Caki2 (cell line): ENCODE results near the gene FASTKD3. TPM values are rescaled to one million over a fixed set of nuclear protein-coding genes. Genes with fewer than 3 reads are reported as not detected.

Experiments used
- DNase-seq: peaks from one replicate; pipeline ENCODE4 v3.0.0-alpha.2; 2015; ENCODE audit warnings: low read depth
- in situ Hi-C: cut with HindIII; loops from 2 replicates; pipeline ENCODE4 v1.10.0; 2016; ENCODE audit warnings: low sequenced_read_pairs, low pct_unique_long_range_greater_than_20kb, mixed read lengths
- total RNA-seq: library from RNA; depleted of rRNA; stranded (reverse); fragments of >200 nt; shearing (Covaris generic); gene quantifications from 2 replicates; pipeline ENCODE4 v1.2.3, GENCODE V29; 2014; ENCODE audit warnings: low replicate concordance

FASTKD3 gene
- total RNA-seq, 1 experiment from 2014 or later = 10.2 TPM

DNA sequence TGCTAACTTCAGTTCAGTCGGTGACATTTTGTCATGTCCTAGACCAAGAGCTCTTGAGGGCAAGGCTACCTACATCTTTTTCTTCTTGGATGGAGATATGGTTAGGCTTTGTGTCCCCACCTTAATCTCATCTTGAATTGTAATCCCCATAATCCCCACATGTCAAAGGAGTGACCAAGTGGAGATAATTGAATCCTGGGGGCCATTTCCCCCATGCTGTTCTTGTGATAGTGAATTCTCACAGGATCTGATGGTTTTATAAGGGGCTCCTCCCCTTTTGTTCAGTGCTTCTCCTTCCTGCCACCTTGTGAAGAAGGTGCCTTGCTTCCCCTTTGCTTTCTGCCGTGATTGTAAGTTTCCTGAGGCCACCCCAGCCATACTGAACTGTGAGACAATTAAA lies 15.8 kb downstream of the FASTKD3 start:
- DNase-seq = no peak
- in situ Hi-C loops = no loop called here

DNA sequence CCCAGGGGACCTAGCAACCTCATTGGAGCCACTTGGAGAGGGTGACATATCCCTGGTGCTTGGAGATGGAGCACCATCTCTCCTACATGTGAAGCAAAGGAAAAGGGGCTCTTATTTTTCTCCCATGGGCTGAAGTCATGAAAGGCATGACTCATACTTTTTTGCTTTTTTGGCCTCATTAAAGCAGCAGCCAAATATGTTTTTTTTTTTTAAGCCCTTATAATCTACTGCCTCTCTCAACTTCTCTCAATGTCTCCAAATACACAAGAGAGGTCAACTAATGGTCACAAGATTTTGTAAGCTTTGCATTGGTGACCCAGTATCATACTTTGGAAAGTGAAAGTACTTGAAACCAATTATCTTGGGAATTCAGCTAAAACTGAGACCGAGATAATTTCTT lies 16.3 kb downstream of the FASTKD3 start:
- in situ Hi-C loops = no loop called here
- DNase-seq = no peak

DNA sequence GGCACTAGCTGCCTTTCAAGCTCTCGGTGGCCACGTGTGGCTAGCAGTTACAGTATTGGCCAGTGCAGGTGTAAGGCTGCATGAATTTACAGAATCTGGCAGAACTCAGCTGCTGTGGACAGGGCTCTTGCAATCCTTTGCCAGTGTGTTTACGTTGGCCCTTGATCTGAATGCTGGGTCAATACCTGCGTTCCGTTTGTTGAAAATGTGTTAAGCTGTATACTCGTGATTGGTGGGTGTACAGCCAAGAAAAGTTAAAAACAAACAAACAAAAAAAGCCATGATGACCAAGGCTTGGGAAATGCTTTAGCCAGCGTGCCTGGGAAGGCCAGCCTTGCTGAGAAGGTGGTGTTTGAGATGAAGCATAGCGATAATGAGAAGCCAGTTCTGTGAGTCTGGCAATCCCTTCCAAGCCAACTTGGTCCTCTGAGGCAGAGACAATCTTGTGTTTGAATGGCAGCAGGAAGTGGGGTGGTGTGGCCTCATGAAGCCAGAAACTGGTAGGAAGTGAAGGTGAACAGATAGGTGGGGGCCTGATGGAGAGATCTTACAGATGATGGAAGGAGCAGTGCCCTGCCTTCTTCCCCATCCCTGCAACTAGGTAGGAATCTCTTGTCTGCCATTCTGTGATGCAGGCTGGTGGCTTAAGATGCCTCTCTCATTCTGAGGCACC lies 17.1 kb downstream of the FASTKD3 start:
- no peak for DNase-seq
- in situ Hi-C loops = no loop called here

DNA sequence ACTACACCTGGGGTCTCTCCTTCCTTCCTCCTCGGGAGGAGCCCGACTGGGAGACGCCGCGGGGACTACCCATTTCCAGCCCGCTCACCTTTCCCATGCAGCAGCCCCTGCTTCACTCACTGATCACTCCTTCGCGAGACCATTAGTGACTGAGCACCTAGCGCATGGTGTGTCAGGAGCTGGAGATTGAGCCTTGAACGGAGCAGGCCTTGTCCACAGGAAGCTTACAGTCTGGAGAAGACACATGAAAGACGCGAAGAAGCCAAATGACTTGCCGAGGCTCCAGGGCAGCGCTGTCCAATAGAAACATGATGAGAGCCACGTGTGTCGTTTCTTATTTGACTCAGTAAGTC lies 17.6 kb downstream of the FASTKD3 start:
- in situ Hi-C loops = no loop called here
- no peak for DNase-seq

DNA sequence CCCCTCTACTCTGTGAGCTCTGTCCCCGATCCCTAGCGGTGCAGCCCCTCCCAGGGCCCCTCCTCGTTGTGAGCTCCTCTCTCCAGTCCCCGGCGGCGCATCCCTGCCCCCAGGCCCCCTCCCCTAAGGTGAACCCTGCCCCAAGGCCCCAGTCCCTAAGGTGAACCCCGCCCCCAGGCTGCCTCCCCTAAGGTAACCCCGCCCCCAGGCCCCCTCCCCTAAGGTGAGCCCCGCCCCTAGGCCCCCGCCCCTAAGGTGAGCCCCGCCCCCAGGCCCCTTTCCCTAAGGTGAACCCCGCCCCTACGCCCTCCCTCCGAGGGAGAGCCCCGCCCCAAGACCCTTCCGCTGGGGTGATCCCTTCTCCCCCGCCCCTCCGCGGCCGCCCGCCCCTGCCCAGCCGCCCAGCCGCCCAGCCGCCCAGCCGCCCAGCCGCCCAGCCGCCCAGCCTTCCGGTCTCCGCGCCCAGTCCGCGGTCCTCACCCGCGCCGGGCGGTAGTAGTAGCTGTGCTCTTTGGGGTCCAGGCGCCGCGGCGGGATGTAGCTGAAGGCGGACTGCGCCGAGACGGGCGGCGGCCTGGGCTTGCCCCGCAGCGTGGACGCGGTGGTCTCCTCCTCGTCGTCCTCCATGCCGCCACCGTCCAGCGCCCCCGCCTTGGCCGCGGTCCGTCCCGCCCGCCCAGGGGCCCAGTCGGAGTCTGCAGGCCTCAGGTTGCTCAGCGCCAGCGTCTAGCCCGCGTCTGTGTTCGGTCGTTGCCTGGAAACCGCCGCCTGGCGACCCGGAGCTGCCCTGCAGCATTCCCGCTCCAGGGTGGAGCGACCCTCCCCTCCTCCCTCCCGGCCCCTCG lies 18.2 kb downstream of the FASTKD3 start, which contains the start of gene CFAP90:
TSS of gene CFAP90 (minus strand) at position 739 of the 845 bp plus-strand sequence. CDS start at position 627, 112 bp downstream.
- in situ Hi-C loops = no loop called here
- DNase-seq = peak; percentile 63

DNA sequence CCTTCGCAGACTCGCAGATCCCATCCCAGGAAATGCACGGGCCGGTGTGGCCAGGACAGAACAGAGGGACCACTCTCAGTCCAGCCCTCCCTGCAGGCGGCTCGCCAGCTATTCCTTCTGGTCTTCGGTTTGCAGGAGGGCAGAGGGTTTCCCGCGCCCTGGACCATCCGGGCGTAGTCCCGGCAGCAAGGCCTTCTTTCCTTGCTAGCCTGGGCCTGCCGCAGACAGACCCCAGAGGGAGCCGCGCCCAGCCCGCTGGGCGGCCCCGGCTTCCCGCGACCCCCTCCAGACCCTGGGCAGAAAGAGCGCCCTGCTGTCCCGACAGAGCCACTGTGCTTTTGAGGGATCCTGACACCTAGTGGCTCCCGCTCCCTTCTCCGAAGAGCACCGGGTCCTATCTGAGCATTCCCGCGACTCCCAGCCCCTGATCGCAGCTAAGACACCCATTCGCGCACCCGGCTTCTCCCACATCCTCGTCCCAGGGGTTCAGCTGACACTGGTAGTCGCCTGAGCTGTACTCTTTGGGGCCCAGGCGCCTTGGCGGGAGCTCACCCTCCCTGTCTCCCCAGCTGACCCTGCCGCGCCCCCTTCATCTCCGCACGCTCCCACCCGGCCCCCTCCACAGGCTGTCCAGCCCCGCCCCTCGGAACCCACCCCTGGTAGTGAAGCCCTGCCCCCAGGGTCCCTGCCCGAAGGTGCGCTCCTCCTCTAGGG lies 19.0 kb downstream of the FASTKD3 start:
- DNase-seq = no peak
- in situ Hi-C loops = no loop called here

DNA sequence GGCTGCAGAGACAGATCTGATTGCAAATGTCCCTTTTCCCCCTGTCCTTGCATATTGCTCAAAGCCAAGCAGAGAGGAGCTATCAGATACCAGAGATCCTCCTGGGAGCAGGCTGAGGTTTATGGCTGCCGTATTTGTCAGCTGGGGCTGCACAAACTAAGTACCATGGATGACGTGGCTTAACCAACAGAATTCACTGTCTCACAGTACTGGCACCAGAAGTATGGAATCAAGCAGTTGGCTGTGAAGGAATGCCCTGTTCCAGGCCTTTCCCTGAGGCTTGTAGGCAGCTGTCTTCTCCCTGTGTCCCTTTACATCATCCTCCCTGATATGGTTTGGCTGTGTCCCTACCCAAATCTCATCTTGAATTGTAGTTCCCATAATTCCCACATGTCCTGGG lies 20.5 kb downstream of the FASTKD3 start:
- no peak for DNase-seq
- in situ Hi-C loops = no loop called here

DNA sequence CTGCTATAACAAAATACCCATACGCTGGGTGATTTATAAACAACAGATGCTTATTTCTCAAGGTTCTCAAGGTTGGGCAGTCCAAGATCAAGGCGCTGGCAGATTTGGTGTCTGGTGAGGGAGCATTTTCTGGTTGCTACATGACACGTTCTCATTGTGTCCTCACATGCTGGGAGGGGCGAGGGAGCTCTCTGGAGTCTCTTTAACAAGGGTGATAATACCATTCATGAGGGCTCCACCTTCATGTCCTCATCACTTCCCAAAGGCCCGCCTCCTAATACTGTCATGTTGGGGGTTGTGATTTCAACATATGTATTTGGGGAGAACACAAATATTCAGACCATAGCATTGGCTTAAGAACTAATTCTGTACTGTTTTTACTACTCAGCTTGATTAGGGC lies 22.5 kb downstream of the FASTKD3 start:
- no peak for DNase-seq
- in situ Hi-C loops = no loop called here

DNA sequence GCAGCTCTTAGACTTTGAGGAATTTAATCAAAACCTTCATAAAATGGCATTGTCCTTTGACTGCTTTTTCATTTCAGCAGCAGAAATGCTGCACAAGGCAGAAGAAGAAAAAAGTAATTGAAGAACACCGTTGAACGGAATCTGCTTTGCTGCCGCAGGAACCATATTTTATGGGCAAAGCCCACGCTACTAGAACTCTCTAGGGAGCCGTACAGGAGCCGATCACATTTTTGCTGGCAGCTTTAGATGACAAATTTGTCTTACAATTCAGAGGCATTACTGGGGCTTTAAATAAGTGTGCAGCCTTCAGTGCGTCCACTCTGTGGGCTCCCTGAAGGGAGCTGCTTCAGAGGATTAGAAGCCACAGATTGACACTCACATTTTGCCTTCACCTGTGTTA lies 23.3 kb downstream of the FASTKD3 start:
- no peak for DNase-seq
- in situ Hi-C loops = no loop called here

DNA sequence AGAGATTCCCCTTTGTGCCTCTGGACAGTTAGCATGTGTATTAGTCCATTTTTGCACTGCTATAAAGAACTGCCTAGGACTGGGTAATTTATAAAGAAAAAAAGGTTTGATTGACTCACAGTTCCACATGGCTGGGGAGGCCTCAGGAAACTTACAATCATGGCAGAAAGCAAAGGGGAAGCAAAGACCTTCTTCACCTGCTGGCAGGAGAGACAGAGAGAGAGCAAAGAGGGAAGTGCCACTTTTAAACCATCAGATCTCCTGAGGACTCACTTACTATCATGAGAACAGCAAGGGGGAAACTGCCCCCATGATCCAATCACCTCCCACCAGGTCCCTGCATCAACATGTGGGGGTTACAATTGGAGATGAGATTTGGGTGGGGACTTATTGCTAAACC lies 23.9 kb downstream of the FASTKD3 start:
- no peak for DNase-seq
- in situ Hi-C loops = no loop called here

DNA sequence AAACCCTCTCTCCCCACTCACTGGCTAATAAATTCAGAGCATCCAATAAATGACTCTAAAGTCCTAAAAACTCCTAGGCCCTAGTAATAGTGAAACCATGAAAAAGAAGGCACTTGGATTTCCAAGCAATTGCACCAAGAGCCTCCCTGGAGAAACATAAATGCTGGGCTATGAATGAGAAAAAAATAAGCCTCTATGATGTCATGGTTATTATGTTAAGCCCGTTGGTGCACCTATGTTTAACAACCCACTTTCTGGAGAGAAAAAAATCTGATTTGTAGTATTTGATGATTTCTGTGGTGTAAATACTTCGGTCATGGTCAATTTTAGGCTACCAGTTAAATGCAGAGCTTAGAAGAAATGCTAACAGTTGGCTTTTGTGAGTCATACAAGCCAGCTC lies 26.3 kb downstream of the FASTKD3 start:
- in situ Hi-C loops = no loop called here
- DNase-seq = no peak

DNA sequence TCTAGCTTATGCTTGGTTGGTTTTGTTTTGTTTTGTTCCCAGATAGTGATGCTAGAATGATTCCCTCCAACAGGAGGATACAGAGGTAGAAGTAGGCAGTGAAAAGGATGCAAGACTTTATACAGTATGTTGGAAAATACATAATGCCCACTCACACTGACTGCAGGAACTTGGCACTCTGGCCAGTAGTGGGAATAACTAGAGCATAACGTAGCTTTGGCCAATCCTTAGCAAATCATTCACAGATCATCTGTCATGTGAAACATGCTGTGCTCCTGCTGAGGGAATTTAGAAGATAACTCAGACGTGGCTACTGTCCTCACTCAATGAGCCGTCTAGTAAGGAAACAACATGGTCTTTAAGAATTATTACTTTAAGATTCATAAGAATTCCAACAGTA lies 31.4 kb downstream of the FASTKD3 start:
- in situ Hi-C loops = no loop called here
- peak; percentile 96 for DNase-seq

DNA sequence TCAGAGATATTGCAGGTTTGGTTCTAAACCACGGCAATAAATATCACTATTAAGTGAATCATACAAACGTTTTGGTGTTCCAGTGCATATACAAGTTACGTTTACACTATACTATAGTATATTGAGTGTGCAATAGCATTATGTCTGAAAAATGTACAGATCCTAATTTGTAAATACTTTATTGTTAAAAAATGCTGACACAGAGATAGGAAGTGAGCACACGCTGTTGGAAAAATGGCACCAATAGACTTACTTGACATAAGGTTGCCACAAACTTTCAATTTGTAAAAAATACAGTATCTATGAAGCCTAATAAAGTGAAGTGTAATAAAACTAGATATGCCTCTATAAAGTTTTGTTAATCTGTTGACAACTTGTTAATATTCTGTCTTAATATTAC lies 33.8 kb downstream of the FASTKD3 start:
- DNase-seq = no peak
- in situ Hi-C loops = no loop called here

DNA sequence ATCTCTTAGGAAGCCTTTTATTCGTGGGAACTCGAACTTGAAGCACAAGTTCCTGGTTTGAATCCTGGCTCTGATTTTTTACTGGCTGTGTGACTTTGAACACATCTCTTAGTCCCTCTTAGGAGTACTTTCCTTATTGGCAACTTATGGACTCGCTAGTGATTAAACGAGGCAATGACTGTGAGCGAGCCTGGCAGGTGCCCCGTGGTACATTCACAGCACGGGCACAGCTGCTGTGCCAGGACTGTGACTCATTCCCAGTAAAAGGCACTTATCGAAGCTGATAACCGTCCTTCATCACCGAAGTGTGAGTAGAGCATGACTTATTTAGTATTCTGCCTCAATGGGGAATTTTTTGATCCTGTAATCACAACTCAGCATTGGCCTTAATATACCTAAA lies 40.6 kb downstream of the FASTKD3 start:
- in situ Hi-C loops = no loop called here
- no peak for DNase-seq

DNA sequence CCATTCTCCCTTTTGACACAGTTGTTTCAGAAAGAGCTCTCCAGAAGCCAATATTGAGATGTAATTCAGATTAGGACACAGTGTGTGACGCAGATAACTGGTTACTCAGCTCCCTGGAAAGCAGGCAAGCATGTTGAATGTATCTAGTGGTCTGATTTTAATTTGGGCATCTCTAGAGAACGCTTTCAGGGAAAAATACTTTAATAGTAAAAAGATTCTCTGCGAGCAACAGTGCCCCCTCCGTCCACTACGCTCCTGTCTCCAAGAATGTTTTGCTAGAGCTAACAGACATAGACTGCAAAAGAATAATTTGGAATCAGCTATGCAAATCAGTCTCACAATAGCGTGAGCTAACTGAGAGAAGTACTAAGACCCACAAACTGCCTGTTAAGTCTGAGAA lies 41.2 kb downstream of the FASTKD3 start:
- in situ Hi-C loops = no loop called here
- DNase-seq = no peak

DNA sequence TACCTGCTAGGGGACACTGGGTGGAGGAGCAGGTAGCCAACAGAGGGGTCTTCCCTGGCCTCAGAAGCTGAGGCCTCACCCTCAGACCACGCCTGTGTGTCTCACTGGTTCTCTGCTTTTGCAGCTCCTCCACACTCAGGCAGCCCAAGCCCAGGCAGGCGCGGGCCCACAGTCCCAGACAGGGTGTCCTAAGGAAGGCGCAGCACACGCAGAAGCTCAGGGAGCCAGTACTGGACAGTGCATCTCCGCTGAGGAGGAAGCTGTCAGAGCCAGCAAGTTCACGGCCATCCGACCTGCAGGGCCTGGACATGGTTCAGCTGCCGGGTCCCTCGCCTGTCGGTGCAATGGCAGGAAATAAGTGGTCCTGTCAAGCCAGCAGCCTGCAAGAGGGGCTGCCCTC lies 43.2 kb downstream of the FASTKD3 start:
- in situ Hi-C loops = no loop called here
- no peak for DNase-seq

DNA sequence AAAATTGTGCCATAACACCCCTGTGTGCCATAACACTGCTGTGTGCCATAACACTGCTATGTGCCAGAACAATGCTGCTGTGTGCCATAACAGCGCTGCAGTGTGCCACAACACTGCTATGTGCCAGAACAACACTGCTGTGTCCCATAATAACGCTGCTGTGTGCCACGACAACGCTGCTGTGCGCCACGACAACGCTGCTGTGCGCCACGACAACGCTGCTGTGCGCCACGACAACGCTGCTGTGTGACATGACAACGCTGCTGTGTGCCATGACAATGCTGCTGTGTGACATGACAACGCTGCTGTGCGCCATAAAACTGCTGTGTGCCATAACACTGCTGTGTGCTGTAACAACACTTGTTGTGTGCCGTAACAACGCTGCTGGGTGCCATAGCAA lies 43.8 kb downstream of the FASTKD3 start:
- DNase-seq = no peak

DNA sequence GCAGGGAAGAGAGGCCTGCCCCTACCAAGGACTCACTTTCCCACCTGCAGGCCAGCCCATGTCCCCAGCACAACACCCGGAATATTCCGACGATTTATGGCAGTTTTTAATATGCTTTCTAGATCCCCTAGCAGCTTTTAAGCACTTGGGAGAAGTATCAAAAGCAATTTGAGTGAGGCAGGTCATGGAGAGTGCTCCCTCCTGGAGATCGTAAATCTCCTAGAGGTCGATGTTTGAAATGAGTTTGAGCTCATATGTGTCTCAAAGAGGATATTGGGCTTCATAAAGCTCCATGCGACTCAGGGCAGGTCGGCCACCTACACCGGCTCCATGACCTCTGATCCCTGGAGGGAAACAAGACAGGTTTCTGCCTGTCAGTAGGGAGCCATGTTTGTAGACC lies 45.2 kb downstream of the FASTKD3 start:
- DNase-seq = no peak
- in situ Hi-C loops = no loop called here

More for the DNA sequence above, 43.8 kb downstream of the FASTKD3 start:
- in situ Hi-C loops = no loop called here

DNA sequence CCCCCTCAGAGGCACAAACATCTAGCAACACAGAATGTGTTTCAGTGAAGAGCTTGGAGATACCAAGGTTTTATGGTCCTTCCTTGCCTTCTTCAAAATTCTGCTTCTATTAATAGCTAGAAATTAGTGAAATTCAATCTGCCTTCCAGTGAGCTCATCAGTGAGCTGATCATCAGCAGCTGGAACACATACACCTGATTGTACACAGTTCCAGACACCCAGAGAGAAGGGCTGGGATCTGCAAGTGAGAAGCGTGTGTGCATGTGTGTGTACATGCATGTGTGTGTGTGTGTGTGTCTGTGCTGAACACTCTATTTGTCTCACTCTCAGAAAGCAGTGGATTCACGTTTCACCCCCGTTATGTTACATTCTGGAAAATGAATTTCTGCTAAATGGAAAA lies 46.4 kb downstream of the FASTKD3 start:
- no peak for DNase-seq
- in situ Hi-C loops = no loop called here
